Measurements from ENCODE around the gene DIRAS3.
"Not testable (repeated sequence)": the region's sequence is repeated elsewhere in the genome, so short reads cannot be mapped to it uniquely, and the experiment has no call there.

The DIRAS3 gene

GRCh38 chr1:68013351-68013750, 37.1 kb downstream of the DIRAS3 start:
- CTCF ChIA-PET, result no interaction called here
- DNase-seq (ENCODE audit: low spot score), result no peak
- TF ChIP-seq CTCF (conservative IDR thresholded peaks at IDR 0.05; ENCODE audit: low read depth), result no peak
- no peak overlapping the region for H3K27ac ChIP-seq
- POLR2A ChIA-PET (ENCODE audit: low non-redundant PET), result no interaction called here

GRCh38 chr1:68011657-68012375, 38.6 kb downstream of the DIRAS3 start:
- POLR2A ChIA-PET (ENCODE audit: low non-redundant PET), result no interaction called here
- no peak for DNase-seq (ENCODE audit: low spot score)
- no peak overlapping the region for H3K27ac ChIP-seq
- CTCF ChIA-PET, result interaction anchor here (0.7 to 2.5 kb wide), 2 partner anchors 31 to 158 kb away, joined by 3 to 13 read pairs; no protein-coding TSS in a partner anchor
- TF ChIP-seq CTCF (conservative IDR thresholded peaks at IDR 0.05; ENCODE audit: low read depth), result no peak

GRCh38 chr1:68010543-68010942, 39.9 kb downstream of the DIRAS3 start:
- CTCF ChIA-PET, result interaction anchor here (0.5 to 2.5 kb wide), 8 partner anchors 29 to 276 kb away, joined by 3 to 13 read pairs (median 4); no protein-coding TSS in a partner anchor

GRCh38 chr1:68010090-68010489, 40.3 kb downstream of the DIRAS3 start:
- CTCF ChIA-PET, result interaction anchor here (0.5 to 2.5 kb wide), 9 partner anchors 23 to 275 kb away, joined by 3 to 13 read pairs (median 4); no protein-coding TSS in a partner anchor
- DNase-seq (ENCODE audit: low spot score), result peak; percentile 45
- no peak overlapping the region for H3K27ac ChIP-seq
- 0 out of 2 replicates have a peak, but pooled peaks have one; percentile 12 for TF ChIP-seq CTCF (conservative IDR thresholded peaks at IDR 0.05; ENCODE audit: low read depth)
- POLR2A ChIA-PET (ENCODE audit: low non-redundant PET), result no interaction called here

More at GRCh38 chr1:68010543-68010942, 39.9 kb downstream of the DIRAS3 start:
- TF ChIP-seq CTCF (conservative IDR thresholded peaks at IDR 0.05; ENCODE audit: low read depth), result no peak
- H3K27ac ChIP-seq, result no peak overlapping the region
- POLR2A ChIA-PET (ENCODE audit: low non-redundant PET), result no interaction called here
- no peak for DNase-seq (ENCODE audit: low spot score)

GRCh38 chr1:68003626-68004025, 46.8 kb downstream of the DIRAS3 start:
- POLR2A ChIA-PET (ENCODE audit: low non-redundant PET); CTCF ChIA-PET: not testable (repeated sequence)

GRCh38 chr1:68000191-68000590, 50.2 kb downstream of the DIRAS3 start:
- ChIA-PET POLR2A (ENCODE audit: low non-redundant PET) (no interaction called here), CTCF (interaction anchor here (0.6 kb wide), 1 partner anchor 118 kb away, joined by 3 read pairs; no protein-coding TSS in a partner anchor)
- no peak for DNase-seq (ENCODE audit: low spot score)
- H3K27ac ChIP-seq, result no peak overlapping the region
- TF ChIP-seq CTCF (conservative IDR thresholded peaks at IDR 0.05; ENCODE audit: low read depth), result no peak

More at GRCh38 chr1:68003626-68004025, 46.8 kb downstream of the DIRAS3 start:
- not testable (repeated sequence) for H3K27ac ChIP-seq; DNase-seq (ENCODE audit: low spot score)

GRCh38 chr1:67997746-67998145, 52.7 kb downstream of the DIRAS3 start:
- no peak overlapping the region for H3K27ac ChIP-seq
- ChIA-PET CTCF (interaction anchor here (0.7 kb wide), 1 partner anchor 1716 kb away, joined by 4 read pairs; no protein-coding TSS in a partner anchor), POLR2A (ENCODE audit: low non-redundant PET) (no interaction called here)
- DNase-seq (ENCODE audit: low spot score), result no peak
- no peak for TF ChIP-seq CTCF (conservative IDR thresholded peaks at IDR 0.05; ENCODE audit: low read depth)
